ENCODE data around the gene RBM20.

- TF ChIP-seq CTCF (IDR thresholded peaks at IDR 0.05; ENCODE audit: poor library complexity) (no peak), EZH2 (IDR thresholded peaks at IDR 0.05; ENCODE audit: borderline replicate concordance) (no peak), EZH2phosphoT487 (IDR thresholded peaks at IDR 0.05; ENCODE audit: low read depth, severe bottlenecking, unreplicated experiment) (no peak)
Measured at GRCh38 chr10:110836706-110837105, 192.6 kb downstream of the RBM20 start.

Data from hepatocyte (in vitro differentiated cells).